HG02885 (cell line): ENCODE results near the gene RP2.

ENCODE experiments used
- ATAC-seq: cut with Tn5 transposase; IDR thresholded peaks from one replicate; pipeline ENCODE4 v1.9.1; 2021; ENCODE audit warnings: mild to moderate bottlenecking; ENCODE audit not compliant: unreplicated experiment, poor library complexity

Gene RP2

GRCh38 chrX:46840946-46841345, 4.1 kb downstream of the RP2 start:
- ATAC-seq, result no peak

GRCh38 chrX:46841346-46841745, 4.5 kb downstream of the RP2 start:
- ATAC-seq, result no peak

GRCh38 chrX:46844913-46845312, 8.1 kb downstream of the RP2 start:
- no peak for ATAC-seq

- ATAC-seq, result no peak
Observed at GRCh38 chrX:46849933-46850332, 13.1 kb downstream of the RP2 start.

GRCh38 chrX:46850771-46851170, 13.9 kb downstream of the RP2 start:
- no peak for ATAC-seq

- no peak for ATAC-seq
Observed at GRCh38 chrX:46856483-46856882, 19.6 kb downstream of the RP2 start.

- ATAC-seq, result no peak
Observed at GRCh38 chrX:46860557-46860956, 23.7 kb downstream of the RP2 start.

GRCh38 chrX:46863072-46863471, 26.2 kb downstream of the RP2 start:
- no peak for ATAC-seq

GRCh38 chrX:46864606-46865005, 27.8 kb downstream of the RP2 start:
- no peak for ATAC-seq

GRCh38 chrX:46865281-46865680, 28.4 kb downstream of the RP2 start:
- ATAC-seq, result no peak

- no peak for ATAC-seq
Observed at GRCh38 chrX:46866726-46867125, 29.9 kb downstream of the RP2 start.

GRCh38 chrX:46873746-46874145, 36.9 kb downstream of the RP2 start:
- no peak for ATAC-seq

GRCh38 chrX:46876901-46877300, 40.1 kb downstream of the RP2 start:
- no peak for ATAC-seq

GRCh38 chrX:46882266-46882665, 45.4 kb downstream of the RP2 start:
- ATAC-seq, result no peak

- peak; percentile 48 for ATAC-seq
Observed at GRCh38 chrX:46884799-46885198, 48.0 kb downstream of the RP2 start.

- no peak for ATAC-seq
Observed at GRCh38 chrX:46898207-46898606, 61.4 kb downstream of the RP2 start.

GRCh38 chrX:46903458-46904242, 66.8 kb downstream of the RP2 start:
- ATAC-seq, result peak; percentile 94

- no peak for ATAC-seq
Observed at GRCh38 chrX:46904626-46905025, 67.8 kb downstream of the RP2 start.

GRCh38 chrX:46910415-46910814, 73.6 kb downstream of the RP2 start:
- ATAC-seq, result no peak

- ATAC-seq, result peak; percentile 42
Observed at GRCh38 chrX:46912098-46912602, 75.3 kb downstream of the RP2 start, which contains the start of gene JADE3. JADE3 (plus strand) TSS chrX:46912421; CDS start chrX:46984895, 72,474 bp downstream.

- peak; percentile 60 for ATAC-seq
Observed at GRCh38 chrX:46912603-46913491, 76.0 kb downstream of the RP2 start.
